HG03442 (cell line): ENCODE data around the gene THSD4.
"Not testable (repeated sequence)": the region's sequence is repeated elsewhere in the genome, so short reads cannot be mapped to it uniquely, and the experiment has no call there.

Experiments used
- ATAC-seq: cut with Tn5 transposase; IDR thresholded peaks from one replicate; pipeline ENCODE4 v1.9.1; 2021; ENCODE audit warnings: mild to moderate bottlenecking, moderate library complexity; ENCODE audit not compliant: unreplicated experiment

Gene THSD4

GRCh38 chr15:71362987-71363968, 248.0 kb downstream of the THSD4 start:
- ATAC-seq, result no peak

DNA sequence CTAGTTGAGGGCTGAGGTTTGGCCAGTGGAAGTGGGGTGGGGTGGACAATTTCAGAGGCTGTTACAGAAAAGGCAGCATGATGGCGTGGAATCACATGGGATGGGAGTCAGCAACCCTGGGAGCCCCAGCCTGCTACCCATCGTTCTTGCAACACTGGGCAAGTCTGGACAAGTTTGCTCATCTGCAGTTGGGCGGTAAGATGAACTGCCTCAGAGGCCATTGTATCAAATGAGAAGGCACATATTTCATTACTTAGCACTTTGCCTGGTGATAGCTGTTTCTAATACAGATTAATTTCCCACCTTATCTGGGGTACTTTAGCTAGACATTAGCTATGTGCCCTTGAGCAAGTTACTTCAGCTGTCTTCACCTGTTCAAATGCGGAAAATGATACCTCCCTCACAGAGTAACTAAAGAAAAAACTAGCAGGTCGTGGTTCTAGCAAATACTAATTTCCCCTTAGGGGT, 248.9 kb downstream of the THSD4 start:
- no peak for ATAC-seq

GRCh38 chr15:71366522-71366921, 251.3 kb downstream of the THSD4 start:
- ATAC-seq, result no peak

- ATAC-seq, result no peak
These were observed 251.7 kb downstream of the THSD4 start for GRCh38 chr15:71366926-71367325.

- ATAC-seq, result not testable (repeated sequence)
These were observed 252.5 kb downstream of the THSD4 start for GRCh38 chr15:71367737-71368136.

DNA sequence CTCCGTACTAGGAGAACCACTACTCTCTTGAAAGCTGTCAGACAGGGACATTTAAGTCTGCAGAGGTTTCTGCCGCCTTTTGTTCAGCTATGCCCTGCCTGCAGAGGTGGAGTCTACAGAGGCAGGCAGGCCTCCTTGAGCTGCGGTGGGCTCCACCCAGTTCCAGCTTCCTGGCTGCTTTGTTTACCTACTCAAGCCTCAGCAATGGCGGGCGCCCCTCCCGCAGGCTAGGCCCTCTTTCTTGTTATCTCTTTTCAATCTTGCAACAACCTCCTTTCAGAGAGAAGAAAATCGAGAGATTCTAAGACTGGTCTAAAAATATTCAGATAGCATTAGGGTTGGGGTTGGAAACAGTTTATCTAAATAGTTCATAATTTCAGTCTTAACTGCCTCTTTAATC, 257.5 kb downstream of the THSD4 start:
- not testable (repeated sequence) for ATAC-seq

- no peak for ATAC-seq
These were observed 258.6 kb downstream of the THSD4 start for GRCh38 chr15:71373917-71374316.

DNA sequence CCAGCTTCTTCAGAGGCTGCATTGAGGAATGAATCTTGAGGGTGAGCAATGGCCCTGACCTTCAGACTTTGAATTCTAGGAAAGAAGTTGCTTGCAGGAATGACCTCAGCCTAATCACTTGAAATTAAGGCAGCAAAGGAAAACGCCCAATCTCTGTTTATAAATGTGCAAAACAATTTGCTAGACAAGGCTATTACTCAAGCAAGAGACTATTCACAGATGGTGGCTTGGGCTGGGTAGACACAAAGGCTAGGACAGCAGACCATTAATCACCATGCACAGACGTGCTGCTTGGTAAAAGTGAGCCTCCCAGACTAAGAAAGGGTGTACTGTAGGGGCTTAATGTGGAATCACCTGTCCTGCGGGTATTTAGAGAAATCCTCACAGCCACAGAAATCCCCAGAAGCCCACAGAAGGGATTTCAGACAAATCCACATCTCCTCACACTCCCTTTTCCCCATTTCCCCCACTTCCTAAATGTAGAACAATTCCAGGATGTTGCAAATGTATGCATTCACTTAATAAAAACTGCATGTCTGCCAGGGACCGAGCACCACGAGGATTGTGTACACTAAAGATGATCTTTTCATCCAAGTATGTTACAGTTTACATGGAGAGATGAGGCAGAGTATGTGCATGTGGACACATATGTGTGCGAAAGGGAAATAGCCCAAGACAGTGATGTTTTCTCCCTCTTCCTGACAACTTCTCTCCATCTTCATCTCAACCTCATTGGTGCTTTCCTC, 259.5 kb downstream of the THSD4 start:
- ATAC-seq, result no peak

DNA sequence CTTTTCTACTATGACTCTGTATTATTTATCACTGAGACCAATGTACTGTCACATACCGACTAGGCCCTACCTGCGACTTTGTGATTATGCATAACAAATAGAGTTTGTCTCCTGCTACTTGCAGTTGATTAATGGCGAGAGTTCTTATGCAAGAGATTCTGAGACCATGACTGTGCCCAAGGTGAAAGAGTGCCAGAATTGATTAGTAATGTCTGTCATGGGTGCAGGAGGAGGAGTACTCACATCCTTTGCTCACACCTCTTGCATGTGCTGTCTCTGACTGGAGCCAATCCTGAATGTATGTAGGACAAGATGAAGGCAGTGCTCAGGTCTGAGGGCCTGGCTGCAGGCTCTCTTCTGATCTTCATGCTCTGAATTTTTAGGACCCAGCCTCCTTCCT, 260.7 kb downstream of the THSD4 start:
- ATAC-seq, result no peak

- ATAC-seq, result no peak
These were observed 264.6 kb downstream of the THSD4 start for GRCh38 chr15:71379893-71380292.

- ATAC-seq, result no peak
These were observed 265.1 kb downstream of the THSD4 start for GRCh38 chr15:71380345-71380744.

GRCh38 chr15:71384501-71384900, 269.2 kb downstream of the THSD4 start:
- ATAC-seq, result no peak

DNA sequence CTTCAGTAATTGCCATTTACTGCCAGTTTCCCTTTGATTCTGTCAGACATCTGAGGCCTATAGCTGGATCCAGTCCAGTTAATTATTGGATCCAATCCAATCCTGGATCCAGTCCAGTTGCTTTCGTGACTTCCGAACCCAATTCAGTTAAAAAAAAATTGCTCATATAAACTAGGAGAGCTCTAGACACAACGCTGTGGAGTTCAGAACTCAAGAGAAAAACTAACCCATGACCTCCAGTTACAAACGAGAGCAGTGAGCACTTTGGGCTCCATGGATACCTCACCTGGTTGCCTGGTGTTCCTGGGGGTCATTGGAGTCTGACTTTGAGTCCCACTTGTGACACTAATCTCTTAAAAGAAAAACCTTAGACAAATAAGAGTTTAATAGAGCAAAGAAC, 269.8 kb downstream of the THSD4 start:
- ATAC-seq, result no peak

GRCh38 chr15:71385457-71385856, 270.2 kb downstream of the THSD4 start:
- ATAC-seq, result no peak

DNA sequence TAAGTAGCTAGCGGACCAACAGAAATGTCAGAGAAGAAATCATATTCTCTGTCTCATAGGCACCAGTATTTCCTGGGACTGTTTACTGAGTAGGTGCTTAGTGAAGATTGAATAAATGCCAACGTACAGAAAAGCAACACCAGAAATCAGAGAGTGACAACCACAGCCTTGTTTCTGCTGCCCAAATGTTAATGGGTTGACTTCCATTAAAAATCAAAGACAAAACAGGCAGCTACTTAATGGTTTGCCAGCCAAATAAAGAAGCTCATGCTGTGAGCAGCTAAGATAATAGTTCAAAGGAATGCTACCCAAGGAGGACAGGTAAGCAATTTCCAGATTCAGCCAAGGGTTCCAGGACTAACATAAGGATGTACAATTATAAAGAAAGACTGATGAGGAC, 270.7 kb downstream of the THSD4 start:
- no peak for ATAC-seq

GRCh38 chr15:71386448-71387236, 271.4 kb downstream of the THSD4 start:
- no peak for ATAC-seq

- ATAC-seq, result no peak
These were observed 272.5 kb downstream of the THSD4 start for GRCh38 chr15:71387810-71388209.

DNA sequence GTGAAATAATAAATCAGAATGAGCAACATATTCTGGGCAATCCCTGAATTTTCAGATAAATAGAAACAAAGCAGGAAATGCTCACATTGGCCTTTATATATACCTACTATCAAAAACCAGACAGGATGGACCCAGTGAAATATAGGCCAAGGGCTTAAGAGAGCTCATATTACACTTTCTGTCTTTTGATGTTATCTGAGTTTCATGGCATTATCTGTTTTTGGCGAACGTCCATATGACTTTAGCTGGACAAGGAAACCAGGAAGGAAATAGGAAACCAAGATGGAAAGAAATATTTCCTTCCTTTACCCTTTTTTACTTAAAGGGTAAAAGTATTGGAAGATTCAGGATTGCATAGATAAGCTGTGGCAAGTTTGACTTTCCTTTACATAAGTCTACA, 274.8 kb downstream of the THSD4 start:
- no peak for ATAC-seq

DNA sequence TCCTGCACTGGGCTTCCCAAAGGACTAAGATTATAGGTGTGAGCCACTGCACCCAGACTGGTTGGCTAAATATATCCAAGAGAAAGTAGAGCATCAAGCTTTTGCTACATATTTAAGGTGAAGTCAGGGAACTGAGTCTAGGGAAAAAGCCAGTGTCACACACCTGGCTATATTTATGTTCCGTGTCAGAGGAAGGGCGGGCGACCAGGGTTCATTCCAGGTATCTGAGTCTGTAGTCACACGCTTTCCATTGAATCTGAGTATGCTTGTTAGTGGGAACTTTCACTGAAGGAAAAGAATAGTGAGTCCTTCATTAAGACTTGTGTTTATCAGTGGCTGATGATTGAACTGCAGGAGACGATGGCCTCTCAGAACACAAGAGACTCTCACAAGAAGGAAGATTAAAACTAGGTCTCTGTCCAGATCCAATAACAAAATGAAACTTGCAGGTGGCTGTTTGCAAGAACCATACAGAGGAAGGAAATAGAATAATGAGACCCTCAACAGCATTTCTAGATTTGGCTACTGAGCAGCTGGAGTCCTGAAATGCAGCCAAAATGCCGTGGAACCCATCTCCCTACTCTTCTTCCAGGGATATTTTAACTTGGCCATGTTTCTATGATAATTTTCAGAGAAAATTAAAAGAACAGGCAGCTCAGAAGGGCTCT, 276.3 kb downstream of the THSD4 start:
- no peak for ATAC-seq

GRCh38 chr15:71392861-71393283, 277.6 kb downstream of the THSD4 start:
- ATAC-seq, result no peak
